NCI-H128 (cell line): ENCODE results near the gene MS4A15.

Source experiments
- DNase-seq: peaks from one replicate; lab custom pipeline; 2025; ENCODE audit not compliant: unreplicated experiment; lab: John Stamatoyannopoulos, UW

Gene MS4A15

GRCh38 chr11:60776167-60776566, 19.5 kb downstream of the MS4A15 start:
- no peak for DNase-seq

GRCh38 chr11:60777106-60777505, 20.4 kb downstream of the MS4A15 start:
- DNase-seq = no peak

- DNase-seq = no peak
Observed at GRCh38 chr11:60777572-60777971, 20.9 kb downstream of the MS4A15 start.

GRCh38 chr11:60780065-60780464, 23.4 kb downstream of the MS4A15 start:
- no peak for DNase-seq

- no peak for DNase-seq
Observed at GRCh38 chr11:60780774-60781173, 24.1 kb downstream of the MS4A15 start.

GRCh38 chr11:60781286-60781980, 24.8 kb downstream of the MS4A15 start:
- no peak for DNase-seq

- no peak for DNase-seq
Observed at GRCh38 chr11:60781981-60782316, 25.3 kb downstream of the MS4A15 start.

- no peak for DNase-seq
Observed at GRCh38 chr11:60782393-60783140, 25.9 kb downstream of the MS4A15 start.

- no peak for DNase-seq
Observed at GRCh38 chr11:60783141-60783484, 26.4 kb downstream of the MS4A15 start.

GRCh38 chr11:60783911-60784310, 27.2 kb downstream of the MS4A15 start:
- DNase-seq = no peak

- DNase-seq = no peak
Observed at GRCh38 chr11:60785136-60785535, 28.5 kb downstream of the MS4A15 start, which contains the start of gene MS4A10. TSS of gene MS4A10 (plus strand) at chr11:60785333. CDS start at chr11:60790336, 5,003 bp downstream.

- DNase-seq = no peak
Observed at GRCh38 chr11:60785806-60786361, 29.2 kb downstream of the MS4A15 start.

- no peak for DNase-seq
Observed at GRCh38 chr11:60786811-60787567, 30.3 kb downstream of the MS4A15 start.

- no peak for DNase-seq
Observed at GRCh38 chr11:60788401-60789125, 31.9 kb downstream of the MS4A15 start.

GRCh38 chr11:60790726-60791125, 34.1 kb downstream of the MS4A15 start:
- no peak for DNase-seq

GRCh38 chr11:60791153-60791933, 34.7 kb downstream of the MS4A15 start:
- no peak for DNase-seq

GRCh38 chr11:60792521-60792920, 35.9 kb downstream of the MS4A15 start:
- no peak for DNase-seq

GRCh38 chr11:60795291-60795690, 38.6 kb downstream of the MS4A15 start:
- DNase-seq = no peak

- no peak for DNase-seq
Observed at GRCh38 chr11:60797846-60798630, 41.4 kb downstream of the MS4A15 start.
